Stimulated activated CD8-positive, alpha-beta memory T cell treated with anti-CD3 and anti-CD28 coated beads, Interleukin-15, amount 100 ng/mL, for 1 hour (primary cell): ENCODE measurements around the gene DOCK9.

Experiments used
- DNase-seq: peaks from one replicate; pipeline ENCODE4 v3.0.0-alpha.2; 2020; ENCODE audit warnings: low read depth

DOCK9 gene

DNA sequence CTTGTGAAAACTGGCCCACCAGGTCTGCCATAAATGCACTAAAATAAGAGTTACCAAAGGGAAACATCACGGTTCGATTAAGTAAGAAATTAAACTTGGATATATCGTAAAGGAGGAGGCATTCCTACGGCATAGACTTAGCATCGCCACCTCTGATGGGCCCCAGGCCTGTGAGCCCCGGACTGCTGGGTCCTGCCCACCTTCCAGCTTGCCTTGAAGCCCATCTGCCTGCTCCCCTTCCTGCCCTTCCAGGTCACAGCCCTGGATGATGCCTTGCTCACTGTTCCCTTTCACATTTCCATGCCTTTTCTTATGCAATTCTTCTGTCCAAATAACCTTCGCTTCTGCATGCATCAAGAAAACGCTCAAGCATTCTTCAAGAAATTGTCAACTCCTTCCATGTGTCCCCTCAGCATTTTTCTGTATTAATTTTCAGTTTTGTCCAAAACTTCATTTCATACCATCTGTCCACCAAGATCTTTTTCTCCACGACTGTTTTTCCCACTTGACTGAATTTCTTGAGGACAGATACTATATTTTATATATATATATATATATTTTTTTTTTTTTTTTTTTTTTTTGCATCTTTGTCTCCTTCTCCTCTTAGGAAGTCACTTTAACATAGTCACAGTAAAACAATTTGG is 91.2 kb downstream of the DOCK9 start:
- no peak for DNase-seq

DNA sequence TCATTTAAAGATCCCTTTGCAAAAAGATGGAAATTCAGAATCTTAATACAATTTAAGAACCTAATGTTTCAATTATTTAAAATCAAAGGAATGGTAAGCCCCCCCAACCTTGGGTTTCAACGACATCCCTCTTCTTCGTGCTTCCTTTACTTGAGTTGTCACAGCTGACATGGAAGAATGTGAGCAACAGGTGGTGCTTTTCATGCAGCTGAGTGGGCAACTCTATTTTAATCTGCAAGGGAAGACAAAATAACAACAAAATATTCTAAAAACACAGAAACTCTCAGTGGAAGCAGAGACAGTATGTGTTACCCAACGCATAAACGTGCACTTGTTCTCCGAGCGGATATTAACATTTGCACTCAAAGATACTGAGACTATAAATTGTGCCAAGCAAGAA is 92.3 kb downstream of the DOCK9 start:
- DNase-seq: no peak

DNA sequence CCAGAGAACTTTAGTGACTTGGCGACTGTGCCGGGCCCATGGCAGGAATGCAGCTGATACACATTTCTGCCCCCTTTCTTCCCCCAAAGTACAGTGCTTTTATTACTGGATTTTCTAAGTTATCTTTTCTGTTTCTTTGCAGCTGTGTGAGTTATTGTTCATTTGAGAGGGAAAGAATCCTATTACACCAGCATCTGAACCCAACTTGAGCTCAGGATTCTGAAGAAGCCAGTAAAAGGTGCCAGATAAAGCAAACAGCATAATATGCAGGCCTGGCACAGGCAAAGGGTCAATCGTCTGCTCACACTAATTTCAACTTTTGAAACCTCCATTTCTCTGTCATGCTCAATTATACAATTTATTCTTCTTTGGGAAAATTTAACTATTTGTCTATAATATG is 93.9 kb downstream of the DOCK9 start:
- DNase-seq: no peak

DNA sequence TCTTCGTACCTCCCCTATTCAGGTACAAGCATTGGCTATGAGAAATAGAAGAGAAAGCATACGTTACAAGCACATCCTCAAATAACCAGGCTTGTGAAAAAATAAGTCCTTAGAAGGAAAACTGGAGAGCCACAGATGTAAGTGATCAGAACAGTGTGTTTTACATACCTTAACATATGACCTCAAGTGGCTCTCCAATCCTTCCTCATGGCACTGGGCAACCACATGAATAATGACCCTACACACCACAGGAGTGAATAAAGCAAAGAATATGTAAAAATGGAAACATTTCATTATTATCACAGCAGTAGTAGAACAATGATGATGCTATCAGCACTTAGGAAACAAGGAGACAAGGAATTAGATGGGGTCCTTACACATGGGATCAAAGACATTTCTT is 96.5 kb downstream of the DOCK9 start:
- no peak for DNase-seq

DNA sequence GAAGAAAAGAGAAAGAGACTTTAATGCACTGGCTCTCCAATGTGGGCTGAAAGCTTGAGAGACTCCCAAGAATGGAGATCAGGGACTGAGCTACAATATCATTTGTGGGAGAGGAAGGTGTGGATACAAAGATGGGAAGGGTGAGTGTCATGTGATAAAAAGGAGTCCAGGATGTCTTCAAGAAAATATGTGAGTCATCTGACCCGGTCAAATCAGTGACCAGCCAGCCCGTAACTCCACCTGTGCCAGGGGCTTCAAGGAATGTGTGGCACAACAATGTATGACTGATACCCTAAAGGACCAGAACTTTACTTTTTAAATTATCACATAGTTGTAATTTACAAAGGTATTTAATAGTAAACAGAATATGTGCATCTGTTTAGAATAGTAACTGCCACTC is 97.2 kb downstream of the DOCK9 start:
- DNase-seq: no peak

DNA sequence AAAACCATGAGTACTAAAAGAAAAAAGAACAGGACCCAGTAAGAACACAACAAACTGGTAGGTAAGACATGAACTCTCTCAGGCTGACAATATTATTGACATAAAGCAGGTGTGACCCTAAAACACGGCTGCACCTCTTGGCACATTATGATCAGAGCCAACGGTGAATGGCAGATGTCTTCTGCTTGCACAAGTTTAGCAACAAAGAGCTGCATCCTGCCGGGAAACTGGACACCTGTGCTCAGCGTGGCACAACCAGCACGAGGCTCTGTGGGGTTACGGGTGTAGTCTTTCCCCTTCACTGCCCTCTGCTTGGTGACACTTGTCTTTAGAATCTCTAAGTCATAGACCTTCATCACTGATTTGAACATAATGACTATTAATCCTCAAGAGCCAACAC is 97.9 kb downstream of the DOCK9 start:
- no peak for DNase-seq

DNA sequence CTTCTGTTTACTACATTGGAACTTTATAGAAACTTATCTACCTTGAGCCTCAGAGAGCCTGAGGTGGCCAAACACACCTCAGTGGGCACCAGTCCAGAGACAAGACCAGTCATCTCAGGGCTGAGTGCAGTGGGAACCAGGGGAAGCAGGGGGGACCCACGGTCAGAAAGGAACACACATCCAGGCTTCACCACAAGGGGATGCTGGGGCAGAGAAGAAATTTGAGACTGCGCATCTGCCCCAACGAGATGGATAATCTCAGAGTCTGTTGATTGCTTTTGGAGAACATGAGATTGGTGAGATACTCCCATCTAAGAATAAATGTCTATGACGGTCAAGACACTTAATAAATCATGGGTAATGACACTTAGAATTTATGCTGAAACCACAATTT is 98.7 kb downstream of the DOCK9 start:
- DNase-seq: no peak

DNA sequence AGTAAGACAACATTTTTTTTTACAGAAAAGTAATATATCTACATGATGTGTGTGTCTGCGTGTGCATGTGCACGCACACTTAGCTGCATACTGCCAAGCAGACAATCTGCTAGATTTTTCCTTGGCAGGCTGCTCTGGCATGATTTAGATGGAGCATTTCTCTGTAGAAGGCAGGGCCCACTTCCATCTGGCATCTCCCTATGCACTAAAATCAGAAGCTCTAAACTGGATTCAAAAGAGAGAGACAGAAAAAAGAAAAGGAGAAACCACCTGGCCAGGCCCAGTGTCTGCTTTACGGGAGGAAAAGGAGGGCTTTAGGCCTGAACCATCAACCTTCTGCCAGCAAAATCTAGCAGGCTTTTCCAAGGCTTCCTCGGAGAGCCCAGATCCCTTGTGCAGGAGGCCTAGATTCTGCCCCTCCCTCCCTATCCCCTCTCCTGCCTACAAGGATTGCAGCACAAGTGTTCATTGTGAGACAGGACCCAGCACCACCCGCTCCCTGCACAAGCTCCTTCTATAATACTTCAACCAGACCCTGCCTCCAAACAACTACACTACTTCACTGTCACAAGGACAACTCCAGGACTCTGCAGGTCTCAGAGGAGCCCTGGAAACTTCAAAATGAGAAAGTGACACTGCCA is 99.3 kb downstream of the DOCK9 start:
- no peak for DNase-seq

DNA sequence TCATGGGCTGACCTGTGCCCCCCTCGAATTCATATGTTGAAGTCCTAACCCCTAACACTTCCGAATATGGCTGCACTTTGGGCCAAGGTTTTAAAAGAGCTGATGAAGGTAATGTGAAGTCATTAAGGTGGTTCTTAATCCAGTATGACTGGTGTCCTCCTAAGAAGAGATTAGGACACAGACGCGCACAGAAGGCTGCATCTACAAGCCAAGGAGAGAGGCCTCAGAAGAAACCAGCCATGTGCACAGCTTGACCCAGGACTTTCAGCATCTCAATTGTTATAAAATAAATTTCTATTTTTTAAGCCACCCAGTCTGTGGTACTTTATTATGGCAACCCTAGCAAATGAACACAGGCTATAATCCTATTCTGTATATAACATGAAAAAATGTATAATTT is 99.9 kb downstream of the DOCK9 start:
- no peak for DNase-seq

DNA sequence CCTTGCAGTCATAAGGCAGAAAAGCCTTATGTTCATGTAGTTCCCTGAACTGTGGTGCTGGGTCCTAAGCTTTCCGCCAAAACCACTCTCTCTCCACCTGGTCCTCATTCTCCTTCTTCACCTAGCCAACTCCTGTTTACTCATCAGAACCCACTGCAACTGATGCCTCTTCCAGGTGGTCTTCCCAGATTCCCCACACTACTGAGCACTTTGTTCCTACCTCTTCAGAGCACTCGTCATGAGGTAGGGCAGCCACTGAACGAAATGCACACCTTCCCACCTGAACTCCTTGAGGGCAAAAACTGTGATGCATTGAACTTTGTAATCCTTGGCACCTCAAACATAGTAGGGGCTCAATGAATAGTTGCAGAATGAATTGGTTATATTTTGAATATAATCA is 100.4 kb downstream of the DOCK9 start:
- no peak for DNase-seq

DNA sequence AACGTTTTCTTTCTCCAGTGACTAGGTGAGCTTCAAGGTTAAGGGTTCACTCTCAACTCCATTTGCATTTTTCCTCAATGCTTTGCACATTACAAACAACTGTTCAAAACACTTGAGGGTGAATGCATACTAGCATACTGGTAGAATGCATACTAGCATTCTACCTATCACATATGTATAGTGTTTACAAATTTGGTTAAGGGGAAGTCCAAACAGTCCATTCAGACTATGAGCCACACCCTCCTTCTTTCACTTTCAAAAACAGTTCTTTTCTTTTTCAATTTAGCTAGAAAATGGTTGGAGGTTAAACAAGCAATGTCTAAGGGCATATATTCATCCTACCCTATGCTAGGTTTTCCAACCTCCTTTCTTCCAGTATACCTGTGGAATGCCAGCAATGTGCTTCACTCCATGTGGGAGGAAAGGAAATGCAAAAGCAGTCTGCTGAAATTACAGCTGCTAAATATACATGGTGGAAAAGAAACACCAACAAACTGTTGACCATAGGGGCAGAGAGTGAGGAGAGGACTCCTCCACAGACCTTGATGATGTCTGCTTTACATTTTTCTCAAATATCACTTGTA is 102.6 kb downstream of the DOCK9 start:
- no peak for DNase-seq

DNA sequence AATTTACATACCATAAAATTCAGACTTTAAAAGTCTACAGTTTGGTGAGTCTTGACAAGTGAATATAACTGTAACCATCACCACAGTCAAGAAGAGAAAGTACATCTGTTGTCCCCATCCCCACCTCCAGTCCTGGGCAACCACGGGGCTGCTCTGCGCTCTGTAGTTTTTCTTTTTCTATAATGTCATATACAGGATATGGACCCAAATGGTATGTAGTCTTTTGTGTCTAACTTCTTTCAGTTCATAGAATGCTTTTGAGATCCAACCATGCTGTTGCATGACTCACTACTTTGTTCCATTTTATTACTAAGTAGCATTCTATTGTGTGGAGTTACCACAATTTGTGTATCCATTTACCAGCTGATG is 103.9 kb downstream of the DOCK9 start:
- DNase-seq: no peak

DNA sequence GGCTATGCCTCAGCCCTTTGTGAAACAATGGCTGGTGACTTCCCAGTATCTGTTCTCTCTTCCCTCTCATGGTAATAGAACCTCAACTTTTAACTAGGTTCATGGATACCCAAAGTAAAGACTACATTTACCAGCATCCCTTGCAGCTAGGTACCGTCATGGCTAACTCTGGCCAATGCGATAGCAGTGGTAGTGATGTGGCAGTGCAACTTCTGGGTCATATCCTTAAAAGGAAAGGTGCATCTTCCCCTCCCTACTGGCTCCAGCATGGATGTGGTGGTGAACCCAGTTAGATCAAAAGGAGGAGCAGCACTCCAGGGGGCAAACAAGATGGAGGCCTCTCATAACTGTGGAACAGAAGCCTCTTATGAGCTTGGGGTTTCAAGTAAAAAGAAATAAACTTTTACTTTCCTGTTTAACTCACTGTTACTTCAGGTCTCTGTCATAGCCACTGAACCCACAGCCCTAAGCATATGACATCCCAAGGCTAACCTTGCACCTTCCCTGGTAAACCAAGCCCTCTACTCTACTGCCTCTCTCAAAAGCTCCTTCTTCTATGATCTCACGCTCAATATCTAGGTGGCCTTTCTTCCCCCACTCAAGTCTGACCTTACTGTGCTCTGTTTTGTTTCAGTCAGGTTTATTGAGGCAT is 104.4 kb downstream of the DOCK9 start:
- no peak for DNase-seq

DNA sequence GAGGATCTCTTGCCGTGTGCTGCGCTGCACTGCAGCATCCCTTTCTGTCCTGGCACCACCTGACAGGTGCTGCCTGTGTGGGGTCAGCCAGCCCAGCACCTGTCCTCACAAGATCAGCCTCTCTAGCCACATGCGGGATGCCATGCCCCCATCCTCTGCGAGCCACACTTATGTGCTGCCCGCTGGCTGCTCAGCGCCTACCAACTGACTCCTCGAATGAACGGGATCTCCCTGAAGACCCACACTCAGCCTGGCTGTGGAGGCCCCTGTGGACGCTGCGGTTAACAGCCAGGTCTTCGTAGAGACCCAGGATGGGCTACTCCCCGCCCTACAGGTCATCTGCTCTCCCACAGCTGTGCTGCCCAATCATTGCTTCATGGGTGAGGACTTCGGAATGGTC is 106.1 kb downstream of the DOCK9 start:
- no peak for DNase-seq

DNA sequence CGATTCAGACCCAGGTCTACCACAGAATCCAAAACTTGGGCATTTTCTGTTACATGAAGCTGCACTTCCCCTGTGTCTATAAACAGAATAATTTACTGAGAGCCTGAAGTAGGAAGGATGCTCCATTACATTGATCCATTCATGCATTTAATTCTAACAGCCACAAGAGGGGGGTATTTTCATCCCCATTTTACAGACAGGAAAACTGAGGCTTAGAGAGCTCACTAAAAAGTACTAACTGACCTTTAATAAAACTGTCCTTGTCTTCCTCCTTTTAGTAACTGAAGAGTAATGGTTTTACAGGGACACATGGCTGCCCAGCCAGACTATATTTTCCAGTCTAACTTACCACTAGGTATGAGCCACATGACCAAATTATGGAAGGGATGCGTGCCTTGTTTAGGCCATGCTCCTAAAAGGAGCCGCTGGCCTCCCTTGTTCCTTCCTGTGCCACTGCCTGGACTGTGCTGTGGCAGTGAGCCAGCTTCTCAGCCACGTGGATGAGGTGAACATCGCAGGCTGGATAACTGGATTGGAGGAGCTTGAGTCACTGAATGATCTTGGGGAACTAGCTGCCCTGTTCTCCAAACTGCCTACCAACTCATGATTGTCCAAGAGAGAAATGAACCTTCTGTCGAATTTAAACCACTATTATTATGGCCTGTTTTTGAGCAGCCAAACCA is 108.3 kb downstream of the DOCK9 start:
- DNase-seq: no peak

DNA sequence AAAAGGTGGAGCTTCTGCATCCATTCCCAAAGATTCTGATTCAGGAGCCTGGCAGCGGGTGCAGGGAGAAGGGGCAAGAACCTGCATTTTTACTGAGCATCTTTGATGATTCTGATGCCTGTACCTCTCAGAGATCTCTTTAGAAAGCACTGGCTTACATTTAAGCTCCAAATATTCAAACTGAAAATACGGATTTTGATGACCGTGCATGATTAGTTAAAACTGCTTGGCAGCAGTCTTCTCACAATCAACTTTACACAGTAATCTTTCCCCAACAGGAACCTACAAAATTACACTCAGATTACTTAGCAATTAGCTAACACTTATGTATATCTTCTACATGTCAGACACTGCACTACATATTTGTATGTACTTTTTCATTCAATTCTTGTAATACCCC is 108.9 kb downstream of the DOCK9 start:
- DNase-seq: no peak

DNA sequence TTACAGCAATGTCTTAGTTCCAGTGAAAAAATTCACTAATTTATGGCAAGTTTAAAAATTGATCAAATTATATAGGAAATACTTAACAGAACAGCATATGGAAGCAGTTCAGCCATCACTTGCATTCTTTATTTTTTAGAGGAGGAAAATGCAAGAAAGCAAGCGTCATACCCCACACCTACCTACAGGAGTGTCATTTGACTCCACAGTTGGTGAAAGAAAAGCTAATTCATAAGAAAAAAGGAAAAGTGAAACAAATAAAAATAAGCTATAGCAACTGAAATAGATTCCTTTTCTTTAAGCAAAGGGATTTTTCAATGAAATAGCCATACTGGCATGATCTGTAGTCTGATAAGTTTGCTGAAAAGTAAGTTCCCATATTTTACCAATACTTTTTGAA is 111.0 kb downstream of the DOCK9 start:
- DNase-seq: no peak

DNA sequence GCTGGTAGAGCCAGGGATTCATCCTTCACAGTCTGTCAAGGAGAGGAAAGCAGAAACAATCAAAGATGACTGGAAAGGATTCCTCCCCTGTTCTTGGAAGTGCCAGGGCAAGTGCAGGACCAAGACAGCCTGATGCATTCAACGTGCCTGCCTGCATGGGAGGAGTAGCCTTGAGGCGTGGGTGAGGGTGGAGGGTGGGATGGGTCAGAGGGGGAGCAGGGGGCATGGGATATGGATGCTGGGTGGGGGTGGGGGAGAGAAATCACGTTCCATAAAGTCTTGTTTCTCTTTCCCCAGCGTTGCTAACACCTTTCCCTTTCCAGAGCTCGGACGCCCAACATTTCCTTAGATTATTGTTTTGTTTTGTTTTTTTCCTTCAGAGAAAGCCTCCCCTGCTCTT is 117.4 kb downstream of the DOCK9 start:
- no peak for DNase-seq

DNA sequence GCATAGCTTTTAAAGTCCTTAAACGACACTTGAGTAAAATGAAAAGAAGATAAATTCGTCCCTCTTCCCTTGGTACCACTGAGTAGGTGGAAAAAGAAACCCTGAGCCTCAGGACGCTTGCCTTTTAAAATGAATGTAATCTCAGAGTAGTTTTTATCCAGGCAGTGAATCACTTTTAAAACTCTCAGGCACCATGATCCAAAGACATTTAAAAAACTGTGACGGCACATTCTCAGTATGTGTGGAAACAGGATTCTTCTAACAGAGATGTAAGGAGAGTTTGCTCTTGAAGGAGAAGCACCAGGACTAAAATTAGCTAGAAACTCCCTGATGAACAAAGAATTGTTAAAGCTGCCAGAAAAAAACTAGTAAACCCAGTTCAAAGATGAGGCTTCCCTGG is 119.7 kb downstream of the DOCK9 start:
- no peak for DNase-seq

DNA sequence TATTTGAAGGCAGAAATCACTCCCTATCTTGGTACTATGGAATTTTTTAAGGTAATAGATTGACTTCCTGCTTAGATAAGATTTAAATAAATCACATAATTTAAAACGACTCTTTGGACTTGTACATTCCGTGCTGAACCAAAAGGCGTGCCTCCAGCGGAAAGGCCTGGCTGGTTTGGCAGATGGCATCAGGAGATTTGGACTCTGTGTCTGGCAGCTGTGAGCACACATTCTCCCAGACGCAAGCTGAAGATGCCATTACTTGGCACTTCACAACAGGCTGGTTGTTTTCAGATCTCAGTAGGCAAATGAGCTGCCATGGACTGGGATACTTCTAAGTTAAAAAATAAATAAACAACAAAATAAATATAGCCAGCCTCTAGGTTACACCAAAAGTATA is 120.9 kb downstream of the DOCK9 start:
- no peak for DNase-seq

DNA sequence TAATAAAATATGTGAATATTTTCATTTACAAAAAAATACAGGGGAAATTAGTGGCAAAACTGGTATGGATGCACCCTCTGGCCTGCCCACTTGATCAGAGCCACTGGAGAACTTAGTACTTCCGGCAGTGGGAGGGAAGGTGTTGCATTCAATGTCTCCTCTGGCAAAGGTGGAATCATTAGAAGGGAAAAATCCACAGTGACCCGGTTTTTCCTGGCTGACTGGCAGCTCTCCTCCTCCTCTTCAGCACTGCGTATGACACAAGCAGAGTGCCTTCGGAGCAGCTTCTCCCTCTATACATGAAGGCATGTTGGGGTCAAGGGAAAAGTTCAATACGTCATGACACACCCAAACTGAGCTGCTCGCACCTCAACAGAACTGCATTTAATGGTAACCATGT is 123.4 kb downstream of the DOCK9 start:
- DNase-seq: no peak

DNA sequence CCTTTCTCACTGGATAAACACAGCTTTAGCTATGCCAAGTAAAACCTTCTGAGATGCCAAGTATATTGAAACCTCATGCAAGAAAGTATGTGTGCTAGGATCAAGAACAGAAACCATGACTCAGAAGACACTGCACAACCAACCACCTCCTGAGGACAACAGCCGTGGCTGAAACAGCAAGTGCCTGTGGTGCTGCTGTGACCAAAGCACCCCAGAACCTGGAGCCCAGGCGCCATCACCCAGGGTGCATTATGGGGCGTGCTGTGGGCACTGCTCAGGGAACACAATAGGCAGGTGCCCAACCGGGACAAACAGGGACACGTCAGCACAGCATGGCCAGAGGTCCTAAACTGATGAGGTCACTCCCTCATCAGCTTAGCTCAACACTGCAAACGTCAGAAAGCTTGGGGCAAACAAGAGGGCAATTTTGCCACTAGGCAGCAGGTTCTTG is 124.1 kb downstream of the DOCK9 start:
- DNase-seq: no peak

DNA sequence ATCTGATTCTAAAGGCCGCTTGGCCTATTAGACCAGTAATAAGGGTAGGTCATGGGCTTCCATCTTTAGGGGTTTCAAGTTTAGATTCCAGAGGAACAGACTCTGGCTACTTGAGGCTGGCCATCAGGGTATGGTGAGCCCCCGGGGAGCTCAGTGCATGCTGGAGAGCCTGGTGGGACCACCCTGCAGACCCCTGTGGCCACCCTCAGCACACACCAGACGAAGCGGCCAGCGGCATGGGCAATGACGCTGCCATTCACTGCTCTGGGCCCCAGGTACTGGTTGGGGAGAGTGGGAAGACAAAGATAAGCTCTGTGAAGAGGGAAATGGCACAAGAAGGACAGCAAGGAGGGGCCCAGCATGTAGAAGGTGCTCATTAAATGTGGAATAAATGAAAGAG is 126.6 kb downstream of the DOCK9 start:
- no peak for DNase-seq
